ENCODE results near the gene KREMEN1. TPM values are rescaled to one million over a fixed set of nuclear protein-coding genes. Genes with fewer than 3 reads are reported as not detected.

Gene KREMEN1
- total and polyA plus RNA-seq, 9 of the 15 experiments (the other 6 are each of a cell fraction or from before 2014, with no cell fraction given): 0.69 to 11.5 (median 4.3) TPM

- Histone ChIP-seq H3K79me2 (ENCODE audit: control insufficient read depth, insufficient read depth, low read length) (no peaks in the 10 kb centered on the region), H3K27me3 (ENCODE audit: control insufficient read depth in 2 of 2, insufficient read depth in 2 of 2, low read length in 2 of 2) (no peaks in the 10 kb centered on the region), H3K4me2 (ENCODE audit: insufficient read depth, low read length) (no peak overlapping the region), H3K36me3 (ENCODE audit: control insufficient read depth, insufficient read depth, low read length) (0 out of 3 replicates have a peak, but pooled peaks cover 7% of the 10 kb centered on the region), H3K4me1 (replicated peaks in 1 of 2; ENCODE audit: control insufficient read depth in 2 of 2, insufficient read depth in 2 of 2, low read length in 2 of 2) (no peaks in the 10 kb centered on the region; a peak in 1 of 5 replicates), H3K9ac (ENCODE audit: insufficient read depth in 1 of 2, low read depth in 2 of 2, low read length in 2 of 2) (no peak overlapping the region), H3K4me3 (no peak overlapping the region), H3K27ac (ENCODE audit: extremely low read depth, low read depth, low read length) (no peak overlapping the region), H3K9me3 (replicated peaks; ENCODE audit: control insufficient read depth, insufficient read depth, low read depth, low read length) (no peaks in the 10 kb centered on the region), H4K20me1 (replicated peaks; ENCODE audit: control insufficient read depth, insufficient read depth, low read length) (no peaks in the 10 kb centered on the region), H3K9me1 (ENCODE audit: control insufficient read depth, insufficient read depth, low read length) (no peaks in the 10 kb centered on the region), H2AFZ (ENCODE audit: low read depth, low read length) (no peak overlapping the region)
- intact Hi-C loops (cut with micrococcal nuclease): no loop called here
- FAIRE-seq: no peak
- TF ChIP-seq CHD7 (IDR thresholded peaks at IDR 0.05; ENCODE audit: low read depth, low read length) (no peak), ZBTB8A (IDR thresholded peaks at IDR 0.05; ENCODE audit: partially characterized antibody) (no peak), TAF15 (IDR thresholded peaks at IDR 0.05; ENCODE audit: low read depth, low read length) (no peak), ZNF717 (CRISPR knock-in tag; IDR thresholded peaks at IDR 0.05) (no peak), ZNF764 (CRISPR knock-in tag; IDR thresholded peaks at IDR 0.05; ENCODE audit: low read depth) (no peak), ESRRB (CRISPR knock-in tag; IDR thresholded peaks at IDR 0.05; ENCODE audit: borderline replicate concordance) (no peak), CCAR2 (IDR thresholded peaks at IDR 0.05; ENCODE audit: low read depth, low read length) (no peak), TOE1 (IDR thresholded peaks at IDR 0.05; ENCODE audit: borderline replicate concordance) (no peak), TOE1 (CRISPR knock-in tag; IDR thresholded peaks at IDR 0.05; ENCODE audit: borderline replicate concordance, low read depth) (no peak), NFXL1 (CRISPR knock-in tag; IDR thresholded peaks at IDR 0.05) (no peak), KLF6 (CRISPR knock-in tag; IDR thresholded peaks at IDR 0.05; ENCODE audit: borderline replicate concordance) (no peak)
- POLR2A ChIA-PET: interaction anchor here (0.6 to 1.2 kb wide), 3 partner anchors 164 to 238 kb away, joined by 3 to 4 read pairs (median 4); partner anchors contain the start of gene XBP1
- no peak for DNase-seq (ENCODE audit: extremely low read depth in 1 of 4, low spot score in 3 of 4)
- CTCF ChIA-PET (ENCODE audit: low intra/inter-chr PET ratio): interaction anchor here (1.4 to 3.1 kb wide), 2 partner anchors 183 to 210 kb away, joined by 3 to 33 read pairs; no protein-coding TSS in a partner anchor
- in situ Hi-C loops (cut with MboI): loop anchor here (5.0 kb wide), 2 partner anchors 182 to 437 kb away; no protein-coding TSS in a partner anchor
- no peak for ATAC-seq
- no TSS peak for BruUV-seq (replicated peaks)
- WGBS (ENCODE audit: insufficient coverage, low coverage, missing lambda C conversion rate): 72% methylated on average over 5 of the region's 9 CpGs
These were observed 33.7 kb upstream of the KREMEN1 start for GRCh38 chr22:29039148-29039547.
